M059J (cell line): Measurements from ENCODE around the gene ZNF438. TPM values are rescaled to one million over a fixed set of nuclear protein-coding genes. Genes with fewer than 3 reads are reported as not detected.
"Not testable (repeated sequence)": the region's sequence is repeated elsewhere in the genome, so short reads cannot be mapped to it uniquely, and the experiment has no call there.

Experiments used
- DNase-seq: peaks from one replicate; pipeline ENCODE4 v3.0.0-alpha.2; 2012; ENCODE audit warnings: low read depth
- total RNA-seq: library from RNA; depleted of rRNA; stranded (reverse); fragments of >200 nt; shearing (Covaris generic); gene quantifications from 2 replicates; pipeline ENCODE4 v1.2.3, GENCODE V29; 2014; rRNA removed

ZNF438 gene, protein sequence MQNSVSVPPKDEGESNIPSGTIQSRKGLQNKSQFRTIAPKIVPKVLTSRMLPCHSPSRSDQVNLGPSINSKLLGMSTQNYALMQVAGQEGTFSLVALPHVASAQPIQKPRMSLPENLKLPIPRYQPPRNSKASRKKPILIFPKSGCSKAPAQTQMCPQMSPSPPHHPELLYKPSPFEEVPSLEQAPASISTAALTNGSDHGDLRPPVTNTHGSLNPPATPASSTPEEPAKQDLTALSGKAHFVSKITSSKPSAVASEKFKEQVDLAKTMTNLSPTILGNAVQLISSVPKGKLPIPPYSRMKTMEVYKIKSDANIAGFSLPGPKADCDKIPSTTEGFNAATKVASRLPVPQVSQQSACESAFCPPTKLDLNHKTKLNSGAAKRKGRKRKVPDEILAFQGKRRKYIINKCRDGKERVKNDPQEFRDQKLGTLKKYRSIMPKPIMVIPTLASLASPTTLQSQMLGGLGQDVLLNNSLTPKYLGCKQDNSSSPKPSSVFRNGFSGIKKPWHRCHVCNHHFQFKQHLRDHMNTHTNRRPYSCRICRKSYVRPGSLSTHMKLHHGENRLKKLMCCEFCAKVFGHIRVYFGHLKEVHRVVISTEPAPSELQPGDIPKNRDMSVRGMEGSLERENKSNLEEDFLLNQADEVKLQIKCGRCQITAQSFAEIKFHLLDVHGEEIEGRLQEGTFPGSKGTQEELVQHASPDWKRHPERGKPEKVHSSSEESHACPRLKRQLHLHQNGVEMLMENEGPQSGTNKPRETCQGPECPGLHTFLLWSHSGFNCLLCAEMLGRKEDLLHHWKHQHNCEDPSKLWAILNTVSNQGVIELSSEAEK
- total RNA-seq = 2.5 and 3.4 TPM in 2 replicates

DNA sequence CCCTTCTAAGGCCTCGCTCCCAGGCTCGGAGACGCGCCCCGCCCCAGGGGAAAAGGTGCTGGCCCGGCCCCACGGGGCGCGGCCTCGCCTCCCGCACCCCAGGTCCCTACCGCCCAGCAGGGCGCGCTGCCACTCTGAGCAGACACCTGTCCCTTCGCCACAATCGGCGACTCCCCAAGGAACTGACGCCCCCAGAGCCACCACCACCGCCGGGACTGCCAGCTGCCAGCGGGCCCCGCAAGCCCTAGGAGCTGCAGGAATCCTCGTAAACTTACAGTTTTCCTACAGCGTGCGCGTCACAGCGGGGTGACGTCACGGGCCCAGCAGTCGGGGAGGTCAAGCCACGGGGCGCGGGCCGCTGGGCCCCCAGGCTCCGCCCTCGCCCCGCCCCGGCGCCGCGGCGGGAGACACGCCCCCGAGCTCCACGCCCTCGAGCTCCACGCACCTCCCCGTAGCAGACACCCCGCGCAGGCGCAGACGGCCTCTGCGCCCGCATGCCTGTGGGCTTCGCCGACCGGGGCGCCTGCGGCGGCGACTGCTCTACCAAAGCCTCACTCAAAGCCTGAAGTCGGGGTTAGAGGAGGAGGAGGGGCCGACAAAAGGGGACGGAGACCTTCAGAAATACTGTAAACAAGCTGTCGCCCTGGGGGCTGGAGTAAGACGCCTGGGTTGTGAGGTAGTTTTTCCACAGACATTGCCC, at the start of gene ZNF438:
TSS of gene ZNF438 (minus strand) at position 308 of the 700 bp plus-strand sequence. CDS start 154,831 bp downstream, outside the sequence.
- peak; percentile 78 for DNase-seq

DNA sequence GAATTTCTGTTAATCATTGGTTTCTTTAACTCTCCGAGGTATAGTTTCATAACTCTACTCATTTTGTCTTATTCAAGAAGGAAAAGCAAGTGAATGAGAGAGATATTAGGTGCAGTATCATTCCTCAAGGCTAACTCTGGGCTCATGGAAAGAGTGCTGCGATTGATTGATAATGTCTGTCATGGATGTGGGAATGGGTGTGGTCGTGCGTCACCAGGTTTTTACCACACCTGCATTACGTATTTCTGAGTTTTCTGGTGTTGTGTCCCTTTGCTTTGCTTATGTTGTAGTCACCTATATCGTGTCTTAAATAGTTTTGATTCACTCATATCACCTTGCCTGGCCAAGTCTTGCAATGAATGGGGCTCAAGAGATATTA, 44.9 kb upstream of the ZNF438 start:
- DNase-seq = no peak

GRCh38 chr10:31075881-31076609, 44.4 kb upstream of the ZNF438 start:
- no peak for DNase-seq

GRCh38 chr10:31075434-31075833, 43.8 kb upstream of the ZNF438 start:
- DNase-seq = peak; percentile 49

DNA sequence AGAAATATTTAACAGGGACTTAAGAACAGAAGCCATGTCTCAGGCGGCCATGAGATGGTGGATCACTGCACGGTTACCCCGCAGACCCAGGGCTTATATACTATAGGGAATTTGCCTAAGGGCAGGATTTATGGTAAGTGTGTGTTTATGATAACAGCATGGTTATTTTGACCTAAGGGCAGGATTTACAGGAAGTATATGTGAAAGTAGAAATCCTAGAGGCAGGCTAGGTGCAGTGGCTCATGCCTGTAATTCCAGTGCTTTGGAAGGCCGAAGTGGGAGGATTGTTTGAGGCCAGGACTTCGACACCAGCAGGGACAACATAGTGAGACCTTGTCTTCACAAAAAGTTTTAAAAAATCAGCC, 43.0 kb upstream of the ZNF438 start:
- no peak for DNase-seq

DNA sequence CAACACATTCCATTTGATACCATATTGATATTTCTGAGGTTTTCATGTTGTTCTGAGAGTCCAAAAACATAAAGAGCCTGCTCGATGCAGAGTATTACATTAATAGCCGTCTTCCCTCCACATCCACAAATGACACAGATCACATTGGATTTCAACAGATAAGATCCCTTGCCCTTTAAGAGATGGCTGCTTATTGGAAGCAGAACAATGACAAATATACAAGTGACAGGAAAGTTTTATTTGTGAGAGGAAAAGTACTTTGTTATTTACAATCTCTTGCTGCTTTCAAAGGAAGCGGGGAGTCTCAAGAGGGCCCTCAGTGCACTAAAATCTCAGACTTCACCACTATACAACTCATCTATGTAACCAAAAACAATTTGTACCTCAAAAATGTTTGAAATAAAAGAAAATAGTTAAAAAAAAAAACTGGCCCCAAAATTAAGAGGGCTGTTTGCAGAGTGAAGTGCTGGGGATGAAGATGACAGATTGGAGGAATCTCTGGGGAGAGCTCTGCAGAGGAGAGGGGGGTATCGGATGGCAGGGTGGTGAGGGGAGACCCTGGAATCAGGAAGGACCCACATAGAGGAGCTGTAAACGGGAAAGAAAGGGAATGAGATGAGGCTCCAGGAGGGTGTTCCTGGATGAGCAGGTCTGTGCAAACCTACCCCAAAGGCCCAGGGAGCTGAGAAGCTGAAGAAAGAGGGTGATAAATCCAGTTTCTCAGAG, 42.5 kb upstream of the ZNF438 start:
- no peak for DNase-seq

GRCh38 chr10:31073211-31073610, 41.5 kb upstream of the ZNF438 start:
- no peak for DNase-seq

- no peak for DNase-seq
Measured at GRCh38 chr10:31072451-31072850, 40.8 kb upstream of the ZNF438 start.

GRCh38 chr10:31071232-31072005, 39.8 kb upstream of the ZNF438 start:
- DNase-seq = peak; percentile 43

GRCh38 chr10:31070691-31071090, 39.0 kb upstream of the ZNF438 start:
- no peak for DNase-seq

DNA sequence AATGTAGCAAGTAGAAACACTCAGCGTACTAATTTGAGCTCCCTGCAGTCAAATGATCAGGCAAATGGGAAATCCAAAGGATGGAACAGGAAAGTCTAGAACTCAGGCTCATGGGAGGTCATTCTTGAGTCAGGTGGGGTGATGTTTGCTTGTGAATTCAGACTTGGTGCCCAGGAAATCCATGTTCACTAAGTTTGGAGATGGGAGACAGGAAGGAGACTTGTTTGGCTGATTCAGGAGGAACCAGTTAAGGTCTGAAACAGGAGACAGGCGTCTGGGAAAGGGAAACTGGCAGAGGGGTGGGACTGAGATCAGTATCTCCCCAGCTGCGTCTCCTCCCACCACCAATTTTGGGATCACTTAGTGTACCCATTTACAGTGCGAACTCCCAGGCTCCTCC, 38.4 kb upstream of the ZNF438 start:
- DNase-seq = no peak

DNA sequence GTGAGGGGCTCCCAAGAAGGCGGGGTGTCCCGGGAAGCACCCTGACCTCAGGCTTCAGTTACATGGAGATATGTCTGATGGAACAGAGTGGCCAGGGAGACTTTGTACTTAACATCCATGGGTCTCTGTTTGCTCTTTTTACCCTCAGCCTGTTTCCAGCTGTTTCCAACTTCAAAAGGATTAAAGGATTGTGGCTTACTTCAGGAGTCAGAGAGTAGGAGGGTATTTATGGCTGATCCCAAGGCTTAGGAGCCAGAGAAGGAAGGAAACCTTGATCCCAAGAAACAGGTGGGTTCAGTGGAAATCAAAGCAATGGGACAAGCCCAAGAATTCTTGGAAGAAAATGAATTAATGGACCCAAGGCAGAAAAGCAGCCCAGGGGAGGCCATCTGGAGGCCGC, 37.7 kb upstream of the ZNF438 start:
- no peak for DNase-seq

DNA sequence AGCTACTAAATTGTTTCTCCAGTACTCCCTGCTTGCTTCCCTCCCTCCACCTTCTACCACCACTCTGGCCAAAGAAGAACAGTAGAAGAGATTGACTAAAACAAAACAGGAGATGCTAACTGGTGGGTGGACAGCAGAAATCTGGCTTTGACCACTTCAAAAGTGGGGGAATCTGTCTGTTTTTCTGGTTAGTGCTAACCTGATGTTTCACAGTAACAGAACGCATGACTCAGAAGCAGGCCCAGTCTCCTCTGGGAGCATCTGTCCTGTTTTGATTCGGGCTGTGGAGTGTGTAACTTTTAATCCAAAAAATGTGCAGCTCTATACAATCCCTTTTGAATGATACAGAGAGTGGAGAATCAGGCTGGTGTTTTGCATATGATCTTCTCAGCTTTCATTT, 32.7 kb upstream of the ZNF438 start:
- DNase-seq = peak; percentile 3

DNA sequence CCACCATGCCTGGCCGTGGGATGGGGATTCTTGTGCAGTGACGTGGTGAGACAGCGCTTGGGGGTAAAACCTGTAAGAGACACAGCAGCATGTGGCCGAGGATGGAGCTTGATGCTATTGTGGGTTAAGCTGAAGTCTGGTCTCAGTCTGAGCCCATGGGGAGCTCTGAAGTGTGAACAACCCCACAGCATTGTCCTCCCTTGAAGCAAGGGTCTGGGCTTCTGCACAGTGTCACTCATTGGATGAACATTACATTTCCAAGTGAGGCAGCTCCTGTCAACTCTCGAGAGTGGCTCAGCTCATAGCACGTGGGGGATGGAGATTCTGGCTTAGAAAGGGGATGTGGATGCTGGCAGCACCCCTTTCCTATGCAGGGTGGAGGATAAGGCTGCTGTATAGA, 32.2 kb upstream of the ZNF438 start:
- DNase-seq = no peak

GRCh38 chr10:31062856-31063255, 31.2 kb upstream of the ZNF438 start:
- no peak for DNase-seq

DNA sequence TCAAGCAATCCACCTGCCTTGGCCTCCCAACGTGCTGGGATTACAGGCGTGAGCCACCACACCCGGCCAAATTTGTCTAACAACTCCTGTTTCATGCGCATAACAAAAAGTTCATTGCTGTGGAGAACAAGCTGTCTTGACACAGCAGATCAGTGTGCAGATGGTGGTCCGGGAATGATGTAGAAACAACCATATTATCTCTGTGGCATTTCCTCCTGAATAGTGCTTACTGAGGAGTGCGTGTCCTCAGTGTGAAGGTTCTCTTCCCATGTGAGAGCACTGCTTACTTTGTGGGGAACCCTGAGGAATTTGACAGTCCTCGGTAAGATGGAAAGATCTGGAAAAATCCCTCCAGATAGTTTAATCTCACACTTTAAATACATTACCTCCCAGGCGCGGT, 30.3 kb upstream of the ZNF438 start:
- no peak for DNase-seq

- DNase-seq = peak; percentile 35
Measured at GRCh38 chr10:31058795-31059703, 27.4 kb upstream of the ZNF438 start.

DNA sequence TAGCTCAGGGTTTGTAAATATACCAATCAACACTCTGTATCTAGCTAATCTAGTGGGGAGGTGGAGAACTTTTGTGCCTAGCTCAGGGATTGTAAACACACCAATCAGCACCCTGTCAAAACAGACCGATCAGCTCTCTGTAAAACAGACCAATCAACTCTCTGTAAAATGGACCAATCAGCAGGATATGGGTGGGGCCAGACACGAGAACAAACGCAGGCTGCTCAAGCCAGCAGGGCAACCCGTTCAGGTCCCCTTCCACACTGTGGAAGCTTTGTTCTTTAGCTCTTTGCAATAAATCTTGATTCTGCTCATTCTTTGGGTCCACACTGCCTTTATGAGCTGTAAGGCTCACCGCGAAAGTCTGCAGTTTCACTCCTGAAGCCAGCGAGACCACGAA, 25.0 kb upstream of the ZNF438 start:
- DNase-seq = not testable (repeated sequence)
